GM12865 (cell line): ENCODE data around the gene TTC22.

Experiments
- DNase-seq: peaks from one replicate; pipeline ENCODE4 v3.0.0; 2010; ENCODE audit warnings: low read depth
- H3K4me3 ChIP-seq: 2 replicates; pipeline ENCODE4 v1.5.1; 2011; ENCODE audit warnings: mild to moderate bottlenecking, low read depth, low read length, control low read depth
- CTCF ChIP-seq: IDR thresholded peaks from 2 replicates; pipeline ENCODE4 v1.5.1; 2011; ENCODE audit warnings: low read length, control low read depth, low read depth, inconsistent platforms; ENCODE audit not compliant: insufficient read depth; ENCODE audit errors: missing control alignments

TTC22 gene

GRCh38 chr1:54794451-54795355, 6.4 kb downstream of the TTC22 start:
- H3K4me3 ChIP-seq = no peak overlapping the region
- no peak for TF ChIP-seq CTCF
- no peak for DNase-seq

GRCh38 chr1:54792686-54793282, 8.3 kb downstream of the TTC22 start:
- TF ChIP-seq CTCF = no peak
- DNase-seq = no peak
- no peak overlapping the region for H3K4me3 ChIP-seq

- peak; percentile 73 for DNase-seq
Measured at GRCh38 chr1:54791880-54792522, 9.1 kb downstream of the TTC22 start.

GRCh38 chr1:54788459-54788858, 12.7 kb downstream of the TTC22 start:
- no peak for DNase-seq
- H3K4me3 ChIP-seq = no peak overlapping the region
- TF ChIP-seq CTCF = no peak

More at GRCh38 chr1:54791880-54792522, 9.1 kb downstream of the TTC22 start:
- TF ChIP-seq CTCF = peak; percentile 66
- H3K4me3 ChIP-seq = no peak overlapping the region

GRCh38 chr1:54787604-54788003, 13.5 kb downstream of the TTC22 start:
- no peak for DNase-seq
- H3K4me3 ChIP-seq = no peak overlapping the region
- no peak for TF ChIP-seq CTCF

- DNase-seq = no peak
- TF ChIP-seq CTCF = no peak
- no peak overlapping the region for H3K4me3 ChIP-seq
Measured at GRCh38 chr1:54786778-54787177, 14.3 kb downstream of the TTC22 start.
